GM23338 (cell line): ENCODE measurements around the gene ZNF594.

ENCODE experiments used
- CREB1 ChIP-seq: fragments of 250-450 bp; sonication (Bioruptor Pico); IDR thresholded peaks from 2 replicates; pipeline ENCODE4 v1.5.0; 2020; ENCODE audit warnings: low read depth, mild to moderate bottlenecking, moderate library complexity
- CTCF ChIP-seq, 2 experiments: fragments of 200-600 bp in 1 of 2; sonication (generic) in 1 of 2; conservative IDR thresholded peaks; 2 replicates each; pipeline versions ENCODE4 v1.5.1 to v1.6.1; 2016 to 2017; ENCODE audit warnings: antibody characterized with exemption in 2 of 2, low read depth in 2 of 2, mild to moderate bottlenecking in 2 of 2, moderate library complexity in 1 of 2
- EZH2phosphoT487 ChIP-seq: fragments of 200-600 bp; sonication (generic); IDR thresholded peaks from one replicate; pipeline ENCODE4 v1.8.1; 2018; ENCODE audit warnings: antibody characterized with exemption; ENCODE audit not compliant: unreplicated experiment
- TF ChIP-seq, protein P1 (sequence below): IDR thresholded peaks from one replicate; pipeline ENCODE4 v1.6.1; 2018; ENCODE audit warnings: antibody characterized with exemption; ENCODE audit not compliant: unreplicated experiment

- TF ChIP-seq CTCF (conservative IDR thresholded peaks at IDR 0.05; ENCODE audit: low read depth in 2 of 2) (no peak), EZH2phosphoT487 (no peak), CREB1 (CRISPR knock-in tag) (no peak)
- TF ChIP-seq, protein P1, sequence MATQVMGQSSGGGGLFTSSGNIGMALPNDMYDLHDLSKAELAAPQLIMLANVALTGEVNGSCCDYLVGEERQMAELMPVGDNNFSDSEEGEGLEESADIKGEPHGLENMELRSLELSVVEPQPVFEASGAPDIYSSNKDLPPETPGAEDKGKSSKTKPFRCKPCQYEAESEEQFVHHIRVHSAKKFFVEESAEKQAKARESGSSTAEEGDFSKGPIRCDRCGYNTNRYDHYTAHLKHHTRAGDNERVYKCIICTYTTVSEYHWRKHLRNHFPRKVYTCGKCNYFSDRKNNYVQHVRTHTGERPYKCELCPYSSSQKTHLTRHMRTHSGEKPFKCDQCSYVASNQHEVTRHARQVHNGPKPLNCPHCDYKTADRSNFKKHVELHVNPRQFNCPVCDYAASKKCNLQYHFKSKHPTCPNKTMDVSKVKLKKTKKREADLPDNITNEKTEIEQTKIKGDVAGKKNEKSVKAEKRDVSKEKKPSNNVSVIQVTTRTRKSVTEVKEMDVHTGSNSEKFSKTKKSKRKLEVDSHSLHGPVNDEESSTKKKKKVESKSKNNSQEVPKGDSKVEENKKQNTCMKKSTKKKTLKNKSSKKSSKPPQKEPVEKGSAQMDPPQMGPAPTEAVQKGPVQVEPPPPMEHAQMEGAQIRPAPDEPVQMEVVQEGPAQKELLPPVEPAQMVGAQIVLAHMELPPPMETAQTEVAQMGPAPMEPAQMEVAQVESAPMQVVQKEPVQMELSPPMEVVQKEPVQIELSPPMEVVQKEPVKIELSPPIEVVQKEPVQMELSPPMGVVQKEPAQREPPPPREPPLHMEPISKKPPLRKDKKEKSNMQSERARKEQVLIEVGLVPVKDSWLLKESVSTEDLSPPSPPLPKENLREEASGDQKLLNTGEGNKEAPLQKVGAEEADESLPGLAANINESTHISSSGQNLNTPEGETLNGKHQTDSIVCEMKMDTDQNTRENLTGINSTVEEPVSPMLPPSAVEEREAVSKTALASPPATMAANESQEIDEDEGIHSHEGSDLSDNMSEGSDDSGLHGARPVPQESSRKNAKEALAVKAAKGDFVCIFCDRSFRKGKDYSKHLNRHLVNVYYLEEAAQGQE = no peak
These were observed 8.9 kb downstream of the ZNF594 start for GRCh38 chr17:5182597-5183409.
